NCI-H146 (cell line): Measurements from ENCODE around the gene TUBGCP5.
A peak's percentile ranks its signal among the peaks of the same experiment; 100 is the strongest.

Source experiments
- DNase-seq: peaks from one replicate; lab custom pipeline; 2025; lab: John Stamatoyannopoulos, UW

The TUBGCP5 gene

GRCh38 chr15:22978691-22979237, 60.6 kb downstream of the TUBGCP5 start:
- DNase-seq, result peak; percentile 57

DNA sequence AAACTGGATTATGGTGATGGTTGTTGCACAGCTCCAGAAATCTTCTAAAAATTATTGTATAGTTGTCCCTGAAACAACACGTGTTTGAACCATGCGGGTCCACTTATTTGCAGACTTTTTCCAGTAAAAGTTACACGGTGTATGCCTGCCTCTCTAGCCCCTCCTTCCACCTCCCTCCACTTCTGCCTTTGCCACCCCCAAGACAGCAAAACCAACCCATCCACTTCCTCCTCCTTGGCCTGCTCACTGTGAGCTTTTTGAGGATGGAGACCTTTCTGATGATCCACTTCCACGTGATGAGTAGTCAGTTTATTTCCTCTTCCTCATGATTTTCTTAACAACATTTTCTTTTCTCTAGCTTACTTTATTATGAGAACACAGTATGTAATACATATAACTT, 64.6 kb downstream of the TUBGCP5 start:
- DNase-seq, result no peak

GRCh38 chr15:22973987-22974386, 65.4 kb downstream of the TUBGCP5 start:
- DNase-seq, result no peak

GRCh38 chr15:22973286-22973685, 66.1 kb downstream of the TUBGCP5 start:
- DNase-seq, result peak; percentile 12

- no peak for DNase-seq
Observed at GRCh38 chr15:22969489-22969888, 69.9 kb downstream of the TUBGCP5 start.

- no peak for DNase-seq
Observed at GRCh38 chr15:22968366-22968765, 71.0 kb downstream of the TUBGCP5 start.

DNA sequence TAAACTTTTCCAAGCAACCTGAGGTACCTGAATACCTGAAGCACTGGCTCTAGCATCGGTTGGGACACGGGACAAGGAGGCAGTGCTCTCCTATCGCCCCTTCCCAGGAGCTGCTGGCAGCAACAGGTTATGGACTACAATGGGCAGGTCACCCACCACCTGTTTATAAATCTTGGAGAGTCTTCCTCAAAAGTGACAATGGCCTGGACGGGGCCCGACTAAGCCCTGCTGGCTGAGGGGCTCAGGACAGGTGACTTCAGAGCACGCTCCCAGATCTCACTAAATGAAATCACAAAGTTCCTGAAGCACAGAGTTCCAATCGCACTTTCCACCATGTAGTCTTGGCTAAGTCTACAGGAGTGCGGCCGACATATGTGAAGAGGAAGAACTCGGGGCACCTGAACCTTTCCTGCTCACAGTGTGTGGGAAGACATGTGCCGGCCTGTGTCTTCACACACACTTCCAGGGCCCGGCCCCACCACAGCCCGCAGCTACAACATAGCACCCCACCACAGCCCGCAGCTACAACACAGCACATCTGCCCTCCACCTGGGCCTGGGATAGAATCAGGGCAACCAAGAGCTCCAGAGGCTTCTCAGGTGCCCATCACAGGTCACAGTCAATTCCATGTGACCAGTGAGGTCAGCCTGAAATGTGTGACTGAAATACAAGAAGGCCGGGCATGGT, 72.1 kb downstream of the TUBGCP5 start:
- no peak for DNase-seq

GRCh38 chr15:22966321-22967083, 72.9 kb downstream of the TUBGCP5 start:
- no peak for DNase-seq

GRCh38 chr15:22963641-22964040, 75.7 kb downstream of the TUBGCP5 start:
- DNase-seq, result no peak

- no peak for DNase-seq
Observed at GRCh38 chr15:22962611-22963010, 76.8 kb downstream of the TUBGCP5 start.

DNA sequence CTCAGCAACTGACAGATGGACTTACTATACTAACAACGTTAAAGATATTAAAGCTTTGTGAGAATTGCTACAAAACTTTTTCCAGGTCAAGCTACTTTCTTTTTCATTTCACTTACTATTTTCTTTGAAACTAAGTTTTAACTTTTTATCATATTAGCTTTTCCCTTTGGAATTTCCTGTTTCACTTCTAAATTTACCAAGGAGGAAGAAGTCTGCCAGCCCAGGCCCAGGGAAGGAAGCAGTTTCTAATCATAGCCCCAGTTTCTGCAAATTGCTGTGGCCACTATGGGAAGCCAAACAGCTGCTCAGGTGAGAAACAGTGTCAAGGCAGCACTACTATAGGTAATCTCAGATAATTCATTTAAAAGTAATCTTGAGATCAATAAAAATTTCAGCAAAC, 77.6 kb downstream of the TUBGCP5 start:
- DNase-seq, result no peak

- no peak for DNase-seq
Observed at GRCh38 chr15:22960556-22960955, 78.8 kb downstream of the TUBGCP5 start.

- DNase-seq, result no peak
Observed at GRCh38 chr15:22960126-22960525, 79.2 kb downstream of the TUBGCP5 start.

DNA sequence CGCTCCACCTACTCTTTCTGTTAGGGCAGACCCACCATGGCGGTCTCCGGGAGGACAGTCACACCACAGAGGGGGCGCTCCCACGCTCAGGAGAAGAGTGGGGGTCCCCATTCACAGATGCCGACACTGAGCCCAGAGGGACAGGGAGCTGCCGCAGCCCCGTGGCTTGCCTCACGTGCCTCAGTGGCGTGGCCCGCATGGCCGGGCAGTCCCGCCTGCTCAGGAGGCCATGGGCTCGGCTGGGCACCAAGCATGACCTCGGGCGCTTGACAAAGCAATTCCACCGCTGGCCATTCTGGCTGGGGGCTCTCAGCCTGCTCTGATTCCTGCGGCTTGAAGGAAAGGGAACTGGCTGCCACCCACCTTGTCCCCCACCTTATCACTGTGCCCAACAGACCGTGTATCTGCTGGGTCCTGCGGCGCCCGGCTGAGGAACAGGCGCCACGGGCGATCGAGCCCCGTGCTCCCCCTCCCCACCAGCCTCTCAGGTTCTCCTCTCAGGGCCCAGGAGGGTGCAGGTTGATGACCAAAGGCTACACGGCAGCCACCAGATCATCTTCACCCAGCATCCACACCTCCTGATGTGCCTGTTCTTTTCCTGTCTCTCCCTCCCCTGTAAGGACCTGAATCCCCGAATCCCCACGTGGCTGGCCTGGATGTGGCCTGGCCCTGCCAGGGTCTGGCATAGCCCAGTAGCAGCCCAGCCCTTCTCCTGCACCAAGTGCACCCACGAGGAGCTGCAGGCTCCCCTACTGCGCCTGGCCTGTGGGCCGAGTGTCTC, 79.9 kb downstream of the TUBGCP5 start:
- no peak for DNase-seq

DNA sequence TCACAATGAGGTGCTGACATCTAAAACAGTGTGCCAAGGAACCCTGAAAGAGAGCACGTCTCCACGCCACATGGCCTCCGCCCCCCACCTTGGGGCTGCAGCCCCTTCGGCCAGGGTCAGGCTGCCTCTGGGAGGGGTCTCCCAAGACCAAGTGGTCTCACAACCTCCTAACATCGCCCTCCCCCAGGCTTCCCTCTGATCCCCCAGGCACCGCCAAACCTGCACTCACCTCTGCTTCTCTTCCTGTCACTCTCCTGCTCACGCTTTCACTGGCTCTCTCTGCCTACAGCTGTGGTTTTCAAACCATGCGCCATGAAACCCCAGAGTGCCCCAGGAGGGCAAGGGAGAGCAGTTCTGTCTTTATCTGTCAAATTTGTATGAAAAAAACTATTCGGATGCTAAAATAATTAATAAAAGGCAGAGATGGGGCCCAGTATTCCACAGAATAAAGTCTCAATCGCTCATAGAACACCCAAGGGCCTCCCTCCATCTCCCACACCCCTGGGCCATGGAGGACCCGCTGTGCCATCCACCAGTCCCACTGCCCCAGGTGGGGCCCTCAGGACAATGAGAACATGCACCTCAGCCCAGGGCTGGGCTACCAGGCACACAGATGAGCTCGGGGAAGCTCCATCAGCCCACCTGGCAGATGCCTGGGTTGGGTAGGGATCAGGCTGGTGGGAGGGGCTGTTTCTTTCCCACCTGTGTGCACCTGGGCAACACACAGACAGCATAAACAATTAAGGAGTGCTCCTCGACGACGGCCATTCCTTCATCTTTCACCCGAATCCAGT, 80.7 kb downstream of the TUBGCP5 start:
- DNase-seq, result no peak

DNA sequence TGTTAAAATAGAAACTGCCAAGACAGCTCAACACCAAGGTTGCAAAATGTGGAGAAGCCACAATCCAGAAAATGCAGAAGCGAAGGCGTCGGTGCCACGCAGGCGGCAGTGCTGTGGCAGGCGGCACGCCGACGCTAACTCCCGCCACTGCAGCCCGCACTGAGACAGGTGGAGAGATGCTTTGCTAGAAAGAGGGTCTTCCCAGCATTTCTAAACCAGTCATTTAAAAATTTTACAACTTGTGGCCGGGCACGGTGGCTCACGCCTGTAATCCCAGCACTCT, 82.5 kb downstream of the TUBGCP5 start:
- no peak for DNase-seq

GRCh38 chr15:22956257-22956977, 83.0 kb downstream of the TUBGCP5 start:
- DNase-seq, result no peak

GRCh38 chr15:22955544-22956119, 83.7 kb downstream of the TUBGCP5 start:
- no peak for DNase-seq

DNA sequence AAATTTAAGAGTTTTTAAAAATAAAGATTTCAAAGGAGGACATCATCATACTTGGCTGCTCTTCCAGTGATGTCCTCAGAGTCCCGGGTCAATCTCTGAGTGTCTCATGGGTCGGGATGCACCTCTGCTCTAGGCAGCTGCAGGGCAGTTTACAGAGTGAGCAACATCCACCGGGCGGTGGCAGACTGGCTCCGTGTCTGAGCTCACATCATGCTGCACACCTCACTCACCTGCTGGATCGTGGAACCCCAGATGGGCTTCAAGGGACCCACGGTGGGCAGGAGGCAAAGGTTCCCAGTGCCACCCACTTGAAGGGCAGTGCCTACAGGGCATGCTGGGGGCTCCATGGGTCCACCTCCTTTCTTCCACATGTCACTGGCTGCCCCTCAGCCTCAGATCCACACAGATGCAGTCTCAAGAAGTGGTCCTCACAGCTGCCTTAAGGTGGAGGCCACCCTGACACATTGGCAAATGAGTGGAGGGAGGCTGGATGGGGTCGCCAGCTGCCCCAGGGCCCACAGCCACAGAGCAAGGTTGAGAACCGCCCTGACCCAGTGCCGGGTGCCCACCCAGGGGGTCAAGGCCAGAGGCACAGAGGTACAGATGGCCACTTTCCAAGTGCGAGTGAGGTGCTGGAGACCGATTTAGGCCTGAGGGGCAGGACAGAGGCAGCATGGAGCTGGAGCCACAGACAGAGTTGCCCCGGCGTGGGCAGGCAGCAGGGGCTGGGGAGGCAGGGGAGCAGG, 84.4 kb downstream of the TUBGCP5 start:
- DNase-seq, result no peak

DNA sequence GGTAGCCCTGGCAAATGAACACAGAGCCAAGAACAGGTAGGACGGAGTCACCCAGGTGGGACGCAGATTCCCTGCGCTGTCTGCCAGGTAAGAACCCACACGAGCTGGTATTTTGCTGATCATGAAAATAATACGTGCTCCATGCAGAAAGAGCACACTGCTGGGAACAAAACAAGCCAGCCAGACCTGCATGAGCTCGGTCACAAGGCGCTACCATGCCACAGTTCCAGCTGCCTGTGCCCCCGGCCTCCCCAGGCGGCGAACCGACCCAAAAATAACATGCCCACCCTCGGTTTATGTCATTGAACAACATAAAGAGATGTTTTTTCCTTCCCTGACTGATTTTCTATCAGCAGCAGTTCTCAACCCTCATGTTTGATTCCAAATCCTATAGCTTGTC, 85.0 kb downstream of the TUBGCP5 start:
- no peak for DNase-seq
